ENCODE measurements around the gene TRIM16. TPM values are rescaled to one million over a fixed set of nuclear protein-coding genes. Genes with fewer than 3 reads are reported as not detected.
"Not testable (repeated sequence)": the region's sequence is repeated elsewhere in the genome, so short reads cannot be mapped to it uniquely, and the experiment has no call there.

Gene TRIM16
- total RNA-seq, 1 experiment from 2014 or later = 10.9 TPM

GRCh38 chr17:15583313-15583712 is 100.8 kb downstream of the TRIM16 start:
- not testable (repeated sequence) for H3K36me3 ChIP-seq (ENCODE audit: insufficient read depth, low read length); DNase-seq; H3K9ac ChIP-seq (ENCODE audit: low read length); H3K79me2 ChIP-seq (ENCODE audit: low read length); H3K9me2 ChIP-seq (replicated peaks; ENCODE audit: insufficient read depth, low read length); H3K4me2 ChIP-seq (ENCODE audit: low read depth, low read length, poor library complexity, severe bottlenecking); H4K20me1 ChIP-seq (ENCODE audit: insufficient read depth, low read depth, low read length); H2AFZ ChIP-seq (ENCODE audit: low read length); H3K27ac ChIP-seq (ENCODE audit: low read length); H3K27me3 ChIP-seq (ENCODE audit: low read length); H3K9me3 ChIP-seq (ENCODE audit: low read length); H3K4me3 ChIP-seq (ENCODE audit: low read length); H3K4me1 ChIP-seq (ENCODE audit: low read length)

- not testable (repeated sequence) for H3K9ac ChIP-seq (ENCODE audit: low read length); H2AFZ ChIP-seq (ENCODE audit: low read length); DNase-seq; H4K20me1 ChIP-seq (ENCODE audit: insufficient read depth, low read depth, low read length); H3K36me3 ChIP-seq (ENCODE audit: insufficient read depth, low read length); H3K4me2 ChIP-seq (ENCODE audit: low read depth, low read length, poor library complexity, severe bottlenecking); H3K27me3 ChIP-seq (ENCODE audit: low read length); H3K9me2 ChIP-seq (replicated peaks; ENCODE audit: insufficient read depth, low read length); H3K4me1 ChIP-seq (ENCODE audit: low read length); H3K4me3 ChIP-seq (ENCODE audit: low read length); H3K27ac ChIP-seq (ENCODE audit: low read length); H3K9me3 ChIP-seq (ENCODE audit: low read length); H3K79me2 ChIP-seq (ENCODE audit: low read length)
Observed at GRCh38 chr17:15581462-15581861, 102.6 kb downstream of the TRIM16 start.

Small RNA genes lying within 50 kb of the gene (small RNA-seq; reads per million reads assigned to genes)
- gene AC005838.1 = not detected
- gene ZNF29P = not detected

Other genes with a start within 250 kb of the TRIM16 start
- 11.7 and 13.6 TPM in 2 replicates for gene CDRT4, start 216.7 kb downstream of the TRIM16 start, total RNA-seq (2014; rRNA removed; shearing (Covaris generic); ENCODE audit: low replicate concordance)
- gene TVP23C, start 120.8 kb downstream of the TRIM16 start, total RNA-seq (2014; rRNA removed; shearing (Covaris generic); ENCODE audit: low replicate concordance) = 13.7 and 13.8 TPM in 2 replicates
- gene FBXW10B, start 64.6 kb downstream of the TRIM16 start, total RNA-seq (2014; rRNA removed; shearing (Covaris generic); ENCODE audit: low replicate concordance) = 0.26 TPM in 1 of 2 replicates, not detected in the other
- gene ZNF286A, start 15.4 kb upstream of the TRIM16 start, total RNA-seq (2014; rRNA removed; shearing (Covaris generic); ENCODE audit: low replicate concordance) = 50.5 and 51.3 TPM in 2 replicates
- not detected in 2 replicates for gene TBC1D26, start 48.0 kb upstream of the TRIM16 start, total RNA-seq (2014; rRNA removed; shearing (Covaris generic); ENCODE audit: low replicate concordance)